A673 (cell line): ENCODE measurements around the gene ASTL.

ENCODE experiments used
- EZH2 ChIP-seq: fragments of 200-600 bp; sonication (generic); IDR thresholded peaks from 2 replicates; pipeline ENCODE4 v1.6.1; 2017; ENCODE audit warnings: borderline replicate concordance, low read depth, mild to moderate bottlenecking, mixed read lengths, antibody characterized with exemption, low read length; ENCODE audit not compliant: poor library complexity, severe bottlenecking
- TF ChIP-seq, protein P1 (sequence below): fragments of 300-800, 200-600 bp; sonication (generic); conservative IDR thresholded peaks from 2 replicates; pipeline ENCODE4 v1.5.1; 2017; ENCODE audit warnings: low read depth, mild to moderate bottlenecking, antibody characterized with exemption, low read length, moderate library complexity, mixed read lengths

DNA sequence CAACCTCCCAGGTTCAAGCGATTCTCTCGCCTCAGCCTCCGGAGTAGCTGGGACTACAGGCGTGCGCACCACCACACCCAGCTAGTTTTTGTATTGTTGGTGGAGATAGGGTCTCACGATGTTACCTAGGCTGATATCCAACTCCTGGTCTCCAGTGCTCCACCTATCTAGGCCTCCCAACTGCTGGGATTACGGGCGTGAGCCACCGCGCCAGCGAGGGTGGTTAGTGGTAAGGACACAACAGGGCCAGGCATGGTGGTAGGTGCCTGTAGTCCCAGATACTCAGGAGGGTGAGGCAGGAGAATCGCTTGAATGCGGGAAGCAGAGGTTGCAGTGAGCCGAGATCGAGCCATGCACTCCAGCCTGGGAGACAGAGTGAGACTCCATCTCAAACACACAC is 33.5 kb upstream of the ASTL start:
- TF ChIP-seq, protein P1, sequence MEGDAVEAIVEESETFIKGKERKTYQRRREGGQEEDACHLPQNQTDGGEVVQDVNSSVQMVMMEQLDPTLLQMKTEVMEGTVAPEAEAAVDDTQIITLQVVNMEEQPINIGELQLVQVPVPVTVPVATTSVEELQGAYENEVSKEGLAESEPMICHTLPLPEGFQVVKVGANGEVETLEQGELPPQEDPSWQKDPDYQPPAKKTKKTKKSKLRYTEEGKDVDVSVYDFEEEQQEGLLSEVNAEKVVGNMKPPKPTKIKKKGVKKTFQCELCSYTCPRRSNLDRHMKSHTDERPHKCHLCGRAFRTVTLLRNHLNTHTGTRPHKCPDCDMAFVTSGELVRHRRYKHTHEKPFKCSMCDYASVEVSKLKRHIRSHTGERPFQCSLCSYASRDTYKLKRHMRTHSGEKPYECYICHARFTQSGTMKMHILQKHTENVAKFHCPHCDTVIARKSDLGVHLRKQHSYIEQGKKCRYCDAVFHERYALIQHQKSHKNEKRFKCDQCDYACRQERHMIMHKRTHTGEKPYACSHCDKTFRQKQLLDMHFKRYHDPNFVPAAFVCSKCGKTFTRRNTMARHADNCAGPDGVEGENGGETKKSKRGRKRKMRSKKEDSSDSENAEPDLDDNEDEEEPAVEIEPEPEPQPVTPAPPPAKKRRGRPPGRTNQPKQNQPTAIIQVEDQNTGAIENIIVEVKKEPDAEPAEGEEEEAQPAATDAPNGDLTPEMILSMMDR, result no peak
- no peak for TF ChIP-seq EZH2
